Measurements from ENCODE around the gene EIF4G1.

EIF4G1 gene

GRCh38 chr3:184354121-184354728 lies 39.8 kb downstream of the EIF4G1 start:
- TF ChIP-seq CTCF (IDR thresholded peaks at IDR 0.05; ENCODE audit: low read depth, low read length, missing control alignments), result peak; percentile 78

GRCh38 chr3:184354754-184355153 lies 40.3 kb downstream of the EIF4G1 start:
- H3K4me3 ChIP-seq (replicated peaks; ENCODE audit: low read depth, low read length), result no peak overlapping the region
- DNase-seq (ENCODE audit: extremely low read depth, low read depth), result no peak
- TF ChIP-seq CTCF (IDR thresholded peaks at IDR 0.05; ENCODE audit: low read depth, low read length, missing control alignments), result no peak

More at GRCh38 chr3:184354121-184354728, 39.8 kb downstream of the EIF4G1 start:
- H3K4me3 ChIP-seq (replicated peaks; ENCODE audit: low read depth, low read length), result no peak overlapping the region
- DNase-seq (ENCODE audit: extremely low read depth, low read depth), result no peak

- no peak overlapping the region for H3K4me3 ChIP-seq (replicated peaks; ENCODE audit: low read depth, low read length)
- DNase-seq (ENCODE audit: extremely low read depth, low read depth), result no peak
- TF ChIP-seq CTCF (IDR thresholded peaks at IDR 0.05; ENCODE audit: low read depth, low read length, missing control alignments), result no peak
Measured at GRCh38 chr3:184355261-184356040, 41.0 kb downstream of the EIF4G1 start.

GRCh38 chr3:184357248-184358123 lies 43.1 kb downstream of the EIF4G1 start:
- DNase-seq (ENCODE audit: extremely low read depth, low read depth), result no peak
- no peak for TF ChIP-seq CTCF (IDR thresholded peaks at IDR 0.05; ENCODE audit: low read depth, low read length, missing control alignments)
- no peak overlapping the region for H3K4me3 ChIP-seq (replicated peaks; ENCODE audit: low read depth, low read length)

GRCh38 chr3:184358124-184358767 lies 43.8 kb downstream of the EIF4G1 start:
- no peak for DNase-seq (ENCODE audit: extremely low read depth, low read depth)
- no peak overlapping the region for H3K4me3 ChIP-seq (replicated peaks; ENCODE audit: low read depth, low read length)
- TF ChIP-seq CTCF (IDR thresholded peaks at IDR 0.05; ENCODE audit: low read depth, low read length, missing control alignments), result no peak

GRCh38 chr3:184358921-184359350 lies 44.5 kb downstream of the EIF4G1 start:
- DNase-seq (ENCODE audit: extremely low read depth, low read depth), result no peak
- no peak overlapping the region for H3K4me3 ChIP-seq (replicated peaks; ENCODE audit: low read depth, low read length)
- no peak for TF ChIP-seq CTCF (IDR thresholded peaks at IDR 0.05; ENCODE audit: low read depth, low read length, missing control alignments)
